GM12878 (cell line): ENCODE results near the gene STK39. TPM values are rescaled to one million over a fixed set of nuclear protein-coding genes. Genes with fewer than 3 reads are reported as not detected.

Experiments used
- ATAC-seq: fragments of 200-7000 bp; cut with Tn5 transposase; 3 replicates; pipeline ENCODE4 v1.9.1; 2020; ENCODE audit warnings: mild to moderate bottlenecking, moderate library complexity
- BruUV-seq: library from RNA; stranded (reverse); fragments of 400-500 nt; replicated peaks from 2 replicates; lab custom pipeline; 2021; lab: Mats Ljungman, UMichigan
- CTCF ChIA-PET: fragments of 300-600 bp; sonication (Branson Sonifier 250); formaldehyde crosslinking; extraction: SDS; loops from one replicate; lab custom pipeline; 2021; ENCODE audit warnings: inconsistent platforms; lab: Yijun Ruan, JAX
- POLR2A ChIA-PET: fragments of 350-600 bp; formaldehyde crosslinking; extraction: SDS; loops from one replicate; lab custom pipeline; 2021; ENCODE audit warnings: inconsistent platforms; lab: Charles Lee
- RAD21 ChIA-PET: fragments of 300-600 bp; sonication (Branson Sonifier 250); formaldehyde crosslinking; loops from one replicate; lab custom pipeline; 2023; ENCODE audit warnings: antibody characterized with exemption; ENCODE audit not compliant: unreplicated experiment; lab: Charles Lee
- SMC1A ChIA-PET: fragments of 300-600 bp; sonication (Branson Sonifier 250); formaldehyde crosslinking; loops from one replicate; lab custom pipeline; 2023; ENCODE audit not compliant: unreplicated experiment, uncharacterized antibody; lab: Charles Lee
- DNase-seq: peaks from one replicate; pipeline ENCODE4 v3.0.0-alpha.2; 2011; ENCODE audit warnings: low read depth, low spot score
- FAIRE-seq: peaks from 3 replicates; lab custom pipeline; 2011; peaks lifted over from hg19 to GRCh38; lab: Jason Lieb, UNC
- H2AFZ ChIP-seq: 2 replicates; pipeline ENCODE4 v1.6.0; 2011; ENCODE audit warnings: low read depth, low read length, control low read depth; ENCODE audit not compliant: control insufficient read depth
- H3K27ac ChIP-seq: 2 replicates; pipeline ENCODE4 v1.5.1; 2011; ENCODE audit warnings: control low read depth; ENCODE audit not compliant: control insufficient read depth, insufficient read depth
- H3K27me3 ChIP-seq, 2 experiments: replicated peaks in 1 of 2; 2 replicates each; pipeline versions ENCODE4 v1.6.0 to v1.6.1; 2011; ENCODE audit warnings: low read length in 1 of 2; ENCODE audit not compliant: control insufficient read depth in 2 of 2, insufficient read depth in 2 of 2
- H3K36me3 ChIP-seq, 2 experiments: 2 replicates each; pipeline ENCODE4 v1.5.1; 2011; ENCODE audit warnings: low read length in 1 of 2; ENCODE audit not compliant: control insufficient read depth in 2 of 2, insufficient read depth in 2 of 2
- H3K4me1 ChIP-seq: 2 replicates; pipeline ENCODE4 v1.6.1; 2011; ENCODE audit warnings: mild to moderate bottlenecking, low read length, moderate library complexity, mixed read lengths; ENCODE audit not compliant: control insufficient read depth, insufficient read depth
- H3K4me2 ChIP-seq: 2 replicates; pipeline ENCODE4 v1.6.0; 2011; ENCODE audit warnings: control low read depth; ENCODE audit not compliant: control insufficient read depth, insufficient read depth
- H3K4me3 ChIP-seq: fragments of 200-600 bp; sonication (generic); 2 replicates; pipeline ENCODE4 v1.5.1; 2016
- H3K79me2 ChIP-seq: 2 replicates; pipeline ENCODE4 v1.6.0; 2011; ENCODE audit warnings: low read length; ENCODE audit not compliant: control insufficient read depth, insufficient read depth
- H3K9ac ChIP-seq: 2 replicates; pipeline ENCODE4 v1.8.0; 2011; ENCODE audit warnings: low read length, control low read depth, mixed read lengths; ENCODE audit not compliant: control insufficient read depth, insufficient read depth
- H3K9me3 ChIP-seq: replicated peaks from 3 replicates; pipeline ENCODE4 v1.5.1; 2011; ENCODE audit warnings: mild to moderate bottlenecking, low read length; ENCODE audit not compliant: control insufficient read depth, insufficient read depth
- H4K20me1 ChIP-seq: 2 replicates; pipeline ENCODE4 v1.6.0; 2011; ENCODE audit not compliant: control insufficient read depth, insufficient read depth
- CTCF ChIP-seq, 3 experiments: IDR thresholded peaks in 2 of 3; conservative IDR thresholded peaks in 1 of 3; 2 replicates each; pipeline ENCODE4 v1.5.1; 2011; ENCODE audit warnings: low read depth in 3 of 3, low read length in 3 of 3, mild to moderate bottlenecking in 3 of 3, control low read depth in 2 of 3, moderate library complexity in 2 of 3, inconsistent platforms in 1 of 3, mixed read lengths in 1 of 3; ENCODE audit not compliant: control insufficient read depth in 2 of 3, insufficient read depth in 1 of 3; ENCODE audit errors: extremely low read depth in 1 of 3
- IRF4 ChIP-seq: IDR thresholded peaks from 2 replicates; pipeline ENCODE4 v1.6.1; 2011; ENCODE audit warnings: low read depth, low read length
- RAD21 ChIP-seq: IDR thresholded peaks from 2 replicates; pipeline ENCODE4 v1.6.1; 2011; ENCODE audit warnings: mild to moderate bottlenecking, low read depth, low read length, moderate library complexity; ENCODE audit not compliant: insufficient read depth
- SMC3 ChIP-seq: IDR thresholded peaks from 2 replicates; pipeline ENCODE4 v1.6.1; 2011; ENCODE audit warnings: low read length, improper control_type of control experiment, borderline replicate concordance
- WGBS: methylation state at CpG from one replicate; pipeline ENCODE4 v1.1.6; 2016; ENCODE audit warnings: low lambda C conversion rate; ENCODE audit not compliant: insufficient replicate concordance, insufficient coverage; ENCODE audit errors: missing lambda C conversion rate; 5-methylcytosine and 5-hydroxymethylcytosine counted together
- in situ Hi-C: fragments of 300-500 bp; cut with MboI; formaldehyde crosslinking; loops from 9 replicates; pipeline ENCODE4 v1.14.3; 2018; ENCODE audit warnings: mixed read lengths
- intact Hi-C: fragments of 100-400 bp; cut with micrococcal nuclease; formaldehyde crosslinking; loops from one replicate; pipeline ENCODE4 v1.14.2; 2022; ENCODE audit not compliant: unreplicated experiment
- polyA plus RNA-seq, 11 experiments: library from polyadenylated mRNA; depleted of rRNA in 4 of 11; unstranded in 6 of 11; stranded (reverse) in 5 of 11; fragments of >200 nt; fragmentation: Nextera tagmentation in 4 of 11; fragmentation: Illumina TruSeq in 1 of 11; extraction: Ambion mirVana in 4 of 11; extraction: Trizol in 1 of 11; gene quantifications; 1 replicate in 1 of 11; 2 replicates in 10 of 11; pipeline versions ENCODE4 v1.2.1 to v1.2.3, GENCODE V29; 2011 to 2016; ENCODE audit warnings: inconsistent platforms in 2 of 11, missing spikeins in 2 of 11, low read depth in 1 of 11
- total RNA-seq, 4 experiments: library from RNA; depleted of rRNA in 3 of 4; stranded (reverse); fragments of >200 nt in 3 of 4; fragmentation: Illumina TruSeq in 1 of 4; extraction: Trizol in 1 of 4; gene quantifications; 2 replicates each; pipeline versions ENCODE4 v1.2.1 to v1.2.3, GENCODE V29; 2013 to 2021
- TF ChIP-seq, protein P1 (sequence below): IDR thresholded peaks from 2 replicates; pipeline ENCODE4 v1.6.1; 2012; ENCODE audit warnings: low read depth, low read length, improper control_type of control experiment

STK39 gene
- total and polyA plus RNA-seq, 10 of the 15 experiments (the other 5 are each of a cell fraction or from before 2014, with no cell fraction given), result 0.03 to 0.21 (median 0.07) TPM; not detected in 5

GRCh38 chr2:168118733-168119514 lies 128.5 kb downstream of the STK39 start:
- H3K9ac ChIP-seq, result no peak overlapping the region
- ChIA-PET SMC1A (interaction anchor here (0.7 to 3.5 kb wide), 16 partner anchors 10 to 1581 kb away, joined by 3 to 20 read pairs (median 4); no protein-coding TSS in a partner anchor), POLR2A (no interaction called here), CTCF (interaction anchor here (0.6 to 4.7 kb wide), 47 partner anchors 11 to 1646 kb away, joined by 3 to 59 read pairs (median 4); no protein-coding TSS in a partner anchor), RAD21 (interaction anchor here (0.7 to 1.9 kb wide), 12 partner anchors 9 to 1596 kb away, joined by 3 to 10 read pairs (median 4); no protein-coding TSS in a partner anchor)
- H3K4me1 ChIP-seq, result no peaks in the 10 kb centered on the region
- no peak for DNase-seq
- no peaks in the 10 kb centered on the region for H3K79me2 ChIP-seq
- H3K4me3 ChIP-seq, result no peak overlapping the region
- ATAC-seq, result peak; percentile 92
- H3K9me3 ChIP-seq, result no peaks in the 10 kb centered on the region
- WGBS, result 9% methylated on average over 10 of the region's 10 CpGs
- in situ Hi-C loops, result loop anchor here (5.0 kb wide), 1 partner anchor 1582 kb away; no protein-coding TSS in a partner anchor
- H3K36me3 ChIP-seq, result no peaks in the 10 kb centered on the region
- no TSS peak for BruUV-seq
- H4K20me1 ChIP-seq, result no peaks in the 10 kb centered on the region
- H2AFZ ChIP-seq, result no peak overlapping the region
- intact Hi-C loops, result loop anchor here (1.0 to 10.0 kb wide), 5 partner anchors 154 to 1580 kb away; no protein-coding TSS in a partner anchor
- no peak overlapping the region for H3K4me2 ChIP-seq
- no peak for FAIRE-seq
- peak; percentile 51 to 64 (median 58) for TF ChIP-seq CTCF (IDR thresholded peaks at IDR 0.05 in 2 of 3, conservative IDR thresholded peaks at IDR 0.05 in 1 of 3; ENCODE audit: control insufficient read depth in 2 of 3, extremely low read depth in 1 of 3, insufficient read depth in 1 of 3, low read depth in 3 of 3, low read length in 3 of 3)
- peak; percentile 46; the same call in 1 of the 2 replicates for TF ChIP-seq SMC3
- no peak for TF ChIP-seq IRF4
- TF ChIP-seq RAD21, result peak; percentile 76
- TF ChIP-seq, protein P1, sequence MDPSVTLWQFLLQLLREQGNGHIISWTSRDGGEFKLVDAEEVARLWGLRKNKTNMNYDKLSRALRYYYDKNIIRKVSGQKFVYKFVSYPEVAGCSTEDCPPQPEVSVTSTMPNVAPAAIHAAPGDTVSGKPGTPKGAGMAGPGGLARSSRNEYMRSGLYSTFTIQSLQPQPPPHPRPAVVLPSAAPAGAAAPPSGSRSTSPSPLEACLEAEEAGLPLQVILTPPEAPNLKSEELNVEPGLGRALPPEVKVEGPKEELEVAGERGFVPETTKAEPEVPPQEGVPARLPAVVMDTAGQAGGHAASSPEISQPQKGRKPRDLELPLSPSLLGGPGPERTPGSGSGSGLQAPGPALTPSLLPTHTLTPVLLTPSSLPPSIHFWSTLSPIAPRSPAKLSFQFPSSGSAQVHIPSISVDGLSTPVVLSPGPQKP, result no peak
- 0 out of 4 replicates have a peak, but pooled peaks cover 0 to 6% of the 10 kb centered on the region in 2 experiments for H3K27me3 ChIP-seq
- H3K27ac ChIP-seq, result no peak overlapping the region
